Measurements from ENCODE around the gene TNFAIP1.

Gene TNFAIP1

DNA sequence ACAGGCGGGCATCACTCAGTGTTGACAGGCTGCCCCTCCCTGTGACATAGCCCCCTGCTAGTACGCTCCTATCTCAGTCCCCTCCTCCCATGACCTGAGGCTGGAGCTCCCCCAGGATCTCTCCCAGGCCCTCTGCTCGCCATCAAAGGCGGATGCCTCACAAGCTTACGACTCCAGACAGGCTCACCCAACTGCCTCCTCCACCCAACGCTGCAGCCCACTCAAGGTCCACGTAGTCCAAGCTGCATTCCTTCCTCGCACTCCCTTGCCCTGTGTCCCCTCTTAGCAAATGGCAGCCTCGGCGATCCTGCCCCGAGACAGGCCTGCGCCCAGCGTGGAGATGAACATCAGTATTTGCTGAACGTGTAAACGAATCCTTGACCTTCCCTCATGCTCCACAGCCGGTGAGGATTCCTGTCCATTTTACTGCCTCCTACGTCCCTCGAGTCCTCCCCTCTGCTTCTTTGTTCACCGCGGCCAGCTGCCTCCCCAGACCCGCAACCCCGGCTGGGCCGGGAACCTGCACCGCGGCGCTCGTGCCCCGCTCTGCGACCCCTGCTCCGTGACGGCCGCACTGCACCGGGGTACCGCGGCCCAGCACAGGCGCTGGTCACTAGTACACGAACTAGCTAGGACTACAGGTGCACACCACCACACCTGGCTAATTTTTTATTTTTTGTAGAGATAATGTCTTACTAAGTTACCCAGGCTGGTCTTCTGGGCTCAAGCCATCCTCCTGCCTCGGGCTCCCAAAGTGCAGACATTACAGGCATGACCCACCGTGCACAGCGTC, 17.4 kb upstream of the TNFAIP1 start:
- peak; percentile 33 for DNase-seq
- H3K27ac Mint-ChIP-seq, result peak overlapping the region; percentile 81

DNA sequence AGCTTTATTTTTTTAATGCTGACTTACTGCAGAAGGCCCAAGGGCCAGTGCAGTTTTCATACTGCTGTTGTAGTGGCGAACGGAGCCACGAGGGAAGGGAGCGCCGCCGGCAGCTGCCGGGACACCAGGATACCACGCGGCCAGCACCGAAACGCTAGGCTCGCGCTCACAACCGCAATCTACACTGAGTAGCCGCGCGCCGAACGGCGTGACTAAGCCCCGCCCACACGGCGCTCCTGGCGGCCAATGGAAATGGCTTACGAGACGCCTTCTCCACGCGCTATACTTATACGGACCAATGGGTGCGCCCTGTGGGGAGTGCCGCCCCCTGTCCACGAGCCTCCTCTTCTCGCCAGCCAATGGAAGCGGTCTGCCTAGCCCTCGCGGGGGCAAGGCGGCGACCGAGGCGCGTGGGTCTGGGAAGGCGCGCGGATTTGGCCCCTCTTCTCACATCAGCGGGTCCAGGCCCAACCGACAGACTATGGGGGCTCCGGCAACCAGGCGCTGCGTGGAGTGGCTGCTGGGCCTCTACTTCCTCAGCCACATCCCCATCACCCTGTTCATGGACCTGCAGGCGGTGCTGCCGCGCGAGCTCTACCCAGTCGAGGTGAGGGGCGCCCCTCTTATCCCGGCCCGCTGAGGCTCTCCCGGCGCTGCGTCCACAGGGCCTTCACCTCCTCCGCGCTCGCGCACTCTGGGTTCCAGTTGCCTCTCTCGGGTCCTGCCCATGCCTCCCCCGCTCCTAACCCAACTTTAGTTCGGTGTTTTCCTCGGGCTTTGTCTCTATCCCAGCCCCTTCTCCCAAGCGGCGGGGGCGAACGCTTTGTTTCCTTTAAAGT, 16.6 kb upstream of the TNFAIP1 start, which contains the start of gene TMEM97:
TSS of gene TMEM97 (plus strand) at position 442 of the 839 bp plus-strand sequence. CDS start at position 482, 40 bp downstream.
- Mint-ChIP-seq H3K4me3 (peak within 1 kb of the TSS; percentile 83), H3K9me3 (no peaks in the 10 kb centered on the region), H3K27me3 (peaks cover 16% of the 10 kb centered on the region), H3K27ac (peak within 1 kb of the TSS; percentile 81), H3K4me1 (peaks cover 42% of the 10 kb centered on the region), H3K36me3 (peaks cover 7% of the 10 kb centered on the region)
- CTCF ChIA-PET, result interaction anchor here (1.8 kb wide), 1 partner anchor 15 kb away, joined by 7 read pairs; no protein-coding TSS in a partner anchor
- peak; percentile 97 for DNase-seq

More for the DNA sequence above, 17.4 kb upstream of the TNFAIP1 start:
- CTCF ChIA-PET, result interaction anchor here (1.6 to 1.8 kb wide), 2 partner anchors 14 to 67 kb away, joined by 4 to 7 read pairs; no protein-coding TSS in a partner anchor
- Mint-ChIP-seq H3K9me3 (no peaks in the 10 kb centered on the region), H3K27me3 (peaks cover 23% of the 10 kb centered on the region), H3K36me3 (peaks cover 7% of the 10 kb centered on the region), H3K4me1 (peaks cover 41% of the 10 kb centered on the region), H3K4me3 (peak overlapping the region; percentile 83)

DNA sequence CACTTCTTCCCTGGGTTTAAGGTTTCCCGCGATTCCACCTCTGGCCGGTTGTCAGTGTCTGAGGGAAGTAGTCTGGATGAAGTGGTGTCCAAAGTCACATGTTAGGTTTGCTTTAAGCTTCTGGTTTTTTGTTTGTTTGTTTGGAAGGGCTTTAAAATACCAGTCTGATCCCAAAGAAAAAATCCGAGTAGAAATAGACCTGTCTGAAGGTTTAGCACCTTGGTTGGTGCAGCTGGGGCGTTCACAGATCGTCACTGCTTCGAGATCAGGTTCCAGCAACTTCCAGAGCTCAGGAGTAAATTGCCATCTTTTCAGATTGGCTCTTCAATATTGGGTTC, 16.0 kb upstream of the TNFAIP1 start:
- DNase-seq, result no peak
- Mint-ChIP-seq H3K4me1 (peaks cover 42% of the 10 kb centered on the region), H3K27me3 (peaks cover 16% of the 10 kb centered on the region), H3K4me3 (peak overlapping the region; percentile 83), H3K9me3 (no peaks in the 10 kb centered on the region), H3K27ac (peak overlapping the region; percentile 81), H3K36me3 (peaks cover 7% of the 10 kb centered on the region)
- CTCF ChIA-PET, result no interaction called here

DNA sequence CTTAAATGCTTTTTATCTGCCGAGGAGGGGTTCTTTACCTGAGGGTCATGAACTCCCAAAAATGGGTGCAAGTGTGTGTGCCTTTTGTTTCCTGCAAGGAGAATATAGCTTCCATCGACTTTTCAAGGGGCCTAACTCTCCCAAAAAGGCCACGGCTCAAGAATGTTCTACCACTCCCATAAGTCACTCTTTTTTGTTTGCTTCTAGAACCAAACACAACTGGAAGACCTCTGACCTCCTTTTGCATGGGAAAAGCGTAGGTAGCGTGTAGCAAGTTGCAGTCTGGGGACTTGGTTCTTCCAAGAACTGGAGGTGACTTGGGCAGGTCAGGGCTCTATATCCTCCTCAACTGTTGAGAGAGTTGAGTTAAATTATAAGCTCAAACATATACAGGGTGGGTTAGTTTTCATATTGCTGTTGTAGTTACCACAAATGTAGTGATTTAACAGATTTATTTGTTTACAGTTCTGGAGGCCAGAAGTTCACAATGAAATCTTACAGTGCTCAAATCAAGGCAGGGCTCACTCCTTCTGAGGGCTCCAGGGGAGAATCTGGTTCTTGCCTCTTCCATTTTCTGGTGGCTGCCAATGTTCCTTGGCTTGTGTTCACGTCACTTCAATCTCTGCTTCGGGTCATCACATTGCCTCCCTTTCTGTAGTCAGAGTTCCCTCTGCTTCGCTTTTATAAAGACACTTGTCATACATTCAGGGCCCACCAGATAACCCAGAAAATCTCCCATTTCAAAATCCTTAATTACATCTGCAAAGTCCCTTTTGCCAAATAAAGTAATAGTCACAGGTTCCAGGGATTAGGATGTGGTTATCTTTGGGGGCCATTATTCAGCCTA, 15.1 kb upstream of the TNFAIP1 start:
- Mint-ChIP-seq H3K36me3 (peaks cover 7% of the 10 kb centered on the region), H3K4me1 (peaks cover 42% of the 10 kb centered on the region), H3K4me3 (peak overlapping the region; percentile 83), H3K9me3 (no peaks in the 10 kb centered on the region), H3K27me3 (peaks cover 11% of the 10 kb centered on the region), H3K27ac (peak overlapping the region; percentile 5)
- CTCF ChIA-PET, result no interaction called here
- DNase-seq, result no peak

DNA sequence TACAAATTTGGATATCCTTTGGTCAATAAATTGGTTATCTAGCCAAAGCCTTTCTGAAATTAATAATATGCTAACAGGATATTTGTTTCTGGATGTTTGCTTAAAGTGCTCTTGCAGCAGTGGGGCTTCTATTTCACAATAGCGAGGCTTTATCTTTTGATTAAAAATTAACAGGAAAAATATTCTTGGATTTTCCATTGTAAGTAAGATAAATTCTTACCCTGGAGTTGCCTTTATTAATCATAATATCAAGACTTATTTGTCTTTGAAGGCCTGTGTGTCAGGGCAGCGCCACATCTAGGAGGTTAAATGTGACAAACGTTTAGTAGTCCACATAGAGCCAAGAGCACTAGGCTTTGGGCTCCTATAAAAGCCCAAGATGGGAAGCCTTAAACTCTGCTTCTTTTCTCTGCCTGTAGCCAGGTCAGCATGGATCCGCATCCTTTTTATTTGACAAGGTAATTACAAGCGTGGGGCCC, 11.3 kb upstream of the TNFAIP1 start:
- CTCF ChIA-PET, result no interaction called here
- no peaks in the 10 kb centered on the region for H3K9me3 Mint-ChIP-seq
- peaks cover 29% of the 10 kb centered on the region for H3K4me1 Mint-ChIP-seq
- H3K27ac Mint-ChIP-seq, result no peak overlapping the region
- H3K27me3 Mint-ChIP-seq, result no peaks in the 10 kb centered on the region
- H3K4me3 Mint-ChIP-seq, result no peak overlapping the region
- peaks cover 27% of the 10 kb centered on the region for H3K36me3 Mint-ChIP-seq
- DNase-seq, result no peak

- CTCF ChIA-PET, result no interaction called here
- H3K9me3 Mint-ChIP-seq, result no peaks in the 10 kb centered on the region
- H3K4me3 Mint-ChIP-seq, result no peak overlapping the region
- H3K27me3 Mint-ChIP-seq, result no peaks in the 10 kb centered on the region
- H3K4me1 Mint-ChIP-seq, result peaks cover 26% of the 10 kb centered on the region
- no peak overlapping the region for H3K27ac Mint-ChIP-seq
- H3K36me3 Mint-ChIP-seq, result peaks cover 29% of the 10 kb centered on the region
- DNase-seq, result no peak
Observed at GRCh38 chr17:28324781-28325180, 10.8 kb upstream of the TNFAIP1 start.

DNA sequence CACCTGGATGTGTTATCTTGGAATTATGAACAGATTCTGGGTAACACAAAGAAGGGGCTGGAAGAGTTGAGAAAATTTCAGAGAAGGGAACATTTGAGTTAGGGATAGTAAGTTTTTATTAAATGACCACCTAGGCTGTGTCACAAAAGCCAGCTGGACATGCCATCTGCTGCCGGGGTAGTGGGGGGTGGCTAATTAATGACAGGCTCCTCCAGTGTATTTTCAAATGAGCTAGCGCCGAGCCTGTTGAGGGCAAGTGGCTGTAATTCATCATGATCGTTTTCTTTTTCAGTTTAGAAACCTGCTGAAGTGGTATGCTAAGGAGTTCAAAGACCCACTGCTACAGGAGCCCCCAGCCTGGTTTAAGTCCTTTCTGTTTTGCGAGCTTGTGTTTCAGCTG, 10.3 kb upstream of the TNFAIP1 start:
- Mint-ChIP-seq H3K36me3 (peaks cover 29% of the 10 kb centered on the region), H3K4me3 (no peak overlapping the region), H3K9me3 (no peaks in the 10 kb centered on the region), H3K4me1 (peaks cover 22% of the 10 kb centered on the region), H3K27me3 (no peaks in the 10 kb centered on the region), H3K27ac (no peak overlapping the region)
- no peak for DNase-seq
- CTCF ChIA-PET, result no interaction called here

DNA sequence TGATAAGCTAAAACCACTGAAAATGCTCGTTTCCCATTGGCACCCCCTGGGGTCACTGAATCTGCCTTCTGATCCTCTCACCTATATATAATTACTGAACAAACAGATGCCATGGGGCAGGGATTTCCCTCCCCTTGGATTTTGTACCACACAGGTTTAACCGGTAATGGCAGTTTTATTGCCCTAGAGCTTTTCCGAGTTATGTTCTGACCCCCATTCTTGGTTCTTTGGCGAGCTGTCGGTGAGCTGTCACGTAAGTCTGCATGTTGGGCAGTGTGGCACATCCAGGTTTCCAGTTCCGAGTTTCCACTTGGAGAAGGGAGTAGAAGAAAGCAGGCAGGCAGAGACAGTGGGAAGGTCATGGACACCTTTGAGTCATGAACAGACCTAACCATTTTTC, 9.4 kb upstream of the TNFAIP1 start:
- no peak overlapping the region for H3K4me3 Mint-ChIP-seq

DNA sequence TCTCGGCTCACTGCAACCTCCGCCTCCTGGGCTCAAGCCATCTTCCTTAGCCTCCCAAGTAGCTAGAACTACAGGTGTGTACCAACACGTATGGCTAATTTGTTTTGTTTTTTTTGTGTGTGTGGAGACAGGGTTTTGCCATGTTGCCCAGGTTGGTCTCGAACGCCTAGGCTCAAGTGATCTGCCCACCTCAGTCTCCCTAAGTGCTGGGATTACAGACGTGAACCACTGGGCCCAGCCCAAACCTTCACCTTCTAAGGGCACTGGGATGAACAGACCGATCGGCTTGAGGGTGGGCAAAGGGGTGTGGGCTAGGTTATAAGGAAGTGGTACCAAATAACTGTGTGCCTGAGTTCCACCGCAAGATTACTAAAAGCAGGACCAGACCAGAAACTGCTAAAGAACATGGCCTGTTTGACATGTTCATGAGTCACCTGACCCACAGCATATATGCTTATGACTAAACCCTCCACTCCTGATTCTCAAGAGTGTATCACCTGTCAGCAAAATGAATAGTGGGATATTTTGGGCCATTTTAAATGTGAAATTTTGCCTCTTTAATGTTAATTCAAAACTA, 8.4 kb upstream of the TNFAIP1 start:
- Mint-ChIP-seq H3K27me3 (no peaks in the 10 kb centered on the region), H3K27ac (no peak overlapping the region), H3K36me3 (peaks cover 24% of the 10 kb centered on the region), H3K4me3 (no peak overlapping the region), H3K4me1 (peaks cover 5% of the 10 kb centered on the region), H3K9me3 (no peaks in the 10 kb centered on the region)
- CTCF ChIA-PET, result no interaction called here
- DNase-seq, result no peak

More for the DNA sequence above, 9.4 kb upstream of the TNFAIP1 start:
- DNase-seq, result no peak
- peaks cover 25% of the 10 kb centered on the region for H3K36me3 Mint-ChIP-seq
- CTCF ChIA-PET, result no interaction called here
- H3K27ac Mint-ChIP-seq, result no peak overlapping the region
- no peaks in the 10 kb centered on the region for H3K27me3 Mint-ChIP-seq
- no peaks in the 10 kb centered on the region for H3K9me3 Mint-ChIP-seq
- H3K4me1 Mint-ChIP-seq, result peaks cover 13% of the 10 kb centered on the region

DNA sequence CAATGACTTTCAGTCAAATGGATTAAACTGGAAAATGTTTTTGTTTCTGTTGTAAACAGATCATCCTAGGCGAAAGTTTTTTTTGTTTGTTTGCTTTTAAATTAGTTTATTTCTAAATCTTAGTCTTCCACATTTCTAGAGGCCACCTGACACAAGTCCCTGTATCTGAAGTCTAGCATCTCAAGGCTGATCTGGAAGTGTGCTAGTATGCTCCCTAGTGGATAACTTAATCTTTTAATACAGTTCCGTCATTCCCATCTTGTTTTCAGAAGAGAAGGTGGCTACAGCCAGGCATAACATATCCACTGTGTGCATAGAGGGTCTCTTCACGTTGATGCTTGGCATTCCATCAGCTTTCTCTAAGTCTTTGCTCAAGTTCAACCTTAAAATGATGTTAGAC, 7.9 kb upstream of the TNFAIP1 start:
- H3K27ac Mint-ChIP-seq, result no peak overlapping the region
- no peak overlapping the region for H3K4me3 Mint-ChIP-seq
- H3K36me3 Mint-ChIP-seq, result peaks cover 22% of the 10 kb centered on the region
- DNase-seq, result no peak
- no peaks in the 10 kb centered on the region for H3K9me3 Mint-ChIP-seq
- CTCF ChIA-PET, result no interaction called here
- peaks cover 4% of the 10 kb centered on the region for H3K4me1 Mint-ChIP-seq
- no peaks in the 10 kb centered on the region for H3K27me3 Mint-ChIP-seq

GRCh38 chr17:28328325-28328724, 7.2 kb upstream of the TNFAIP1 start:
- CTCF ChIA-PET, result no interaction called here
- Mint-ChIP-seq H3K4me3 (no peak overlapping the region), H3K27me3 (no peaks in the 10 kb centered on the region), H3K36me3 (peaks cover 22% of the 10 kb centered on the region), H3K9me3 (no peaks in the 10 kb centered on the region), H3K4me1 (peaks cover 2% of the 10 kb centered on the region), H3K27ac (no peak overlapping the region)
- no peak for DNase-seq

DNA sequence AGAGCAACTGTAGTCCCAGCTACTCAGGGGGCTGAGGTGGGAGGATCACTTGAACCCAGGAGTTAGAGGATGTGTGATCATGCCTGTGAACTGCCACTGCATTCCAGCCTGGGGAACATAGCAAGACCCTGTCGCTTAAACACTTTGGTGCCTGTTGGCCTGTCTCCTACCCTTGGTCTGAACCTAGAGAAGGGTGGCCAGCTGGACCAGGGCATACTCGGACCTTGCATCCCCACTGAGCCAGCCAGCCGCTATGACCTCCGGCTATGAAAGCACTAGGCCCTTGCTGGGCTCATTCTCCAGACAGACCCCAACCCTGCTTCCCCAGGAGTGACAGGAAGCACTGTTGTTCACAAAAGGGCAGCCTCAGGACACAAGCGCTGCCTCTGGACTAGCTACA, 4.9 kb upstream of the TNFAIP1 start:
- DNase-seq, result no peak
- Mint-ChIP-seq H3K27me3 (no peaks in the 10 kb centered on the region), H3K36me3 (peaks cover 22% of the 10 kb centered on the region), H3K9me3 (no peaks in the 10 kb centered on the region), H3K4me3 (no peak overlapping the region), H3K4me1 (peaks cover 24% of the 10 kb centered on the region), H3K27ac (peak overlapping the region; percentile 28)
- CTCF ChIA-PET, result no interaction called here

DNA sequence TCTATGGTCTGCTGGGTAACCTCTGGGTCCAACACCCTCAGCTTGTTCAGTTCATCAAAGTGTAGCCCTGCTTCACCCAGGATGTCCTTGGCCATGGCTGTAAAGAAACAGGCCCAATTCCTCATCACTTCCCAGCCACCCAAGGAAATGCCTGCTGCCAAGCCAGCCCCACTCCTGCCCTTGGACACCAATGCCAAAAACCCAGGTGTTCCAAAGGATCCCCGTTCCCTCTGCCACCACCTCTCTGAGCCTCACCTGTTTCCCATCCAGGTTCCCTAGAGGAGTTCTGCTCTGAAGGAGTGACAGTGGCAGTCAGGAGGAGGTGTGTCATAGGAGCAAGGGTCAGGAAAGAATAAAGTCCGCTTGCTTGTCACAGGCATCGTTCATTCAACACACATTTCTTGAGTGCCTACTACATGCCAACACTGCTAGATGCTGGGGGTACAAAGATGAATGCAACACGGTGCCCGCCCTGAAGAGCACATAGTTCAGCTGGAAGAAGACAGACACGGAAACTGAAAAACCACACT, 3.6 kb upstream of the TNFAIP1 start:
- peaks cover 17% of the 10 kb centered on the region for H3K36me3 Mint-ChIP-seq
- H3K9me3 Mint-ChIP-seq, result no peaks in the 10 kb centered on the region
- H3K27ac Mint-ChIP-seq, result no peak overlapping the region
- DNase-seq, result no peak
- H3K4me3 Mint-ChIP-seq, result no peak overlapping the region
- no peaks in the 10 kb centered on the region for H3K27me3 Mint-ChIP-seq
- CTCF ChIA-PET, result no interaction called here
- peaks cover 34% of the 10 kb centered on the region for H3K4me1 Mint-ChIP-seq
